HAP-1 (cell line): ENCODE data around the gene FBXO33.
"Not testable (repeated sequence)": the region's sequence is repeated elsewhere in the genome, so short reads cannot be mapped to it uniquely, and the experiment has no call there.

Experiments
- DNase-seq, 2 experiments: peaks; one replicate each; pipeline ENCODE4 v3.0.0-alpha.2; 2016 to 2020; ENCODE audit warnings: low spot score in 2 of 2
- H3K27me3 ChIP-seq: fragments of 250-450 bp; sonication (Bioruptor Pico); 2 replicates; pipeline ENCODE4 v1.5.1; 2020; ENCODE audit warnings: low read depth, mild to moderate bottlenecking, moderate library complexity
- H3K36me3 ChIP-seq: fragments of 250-450 bp; sonication (Bioruptor Pico); replicated peaks from 2 replicates; pipeline ENCODE4 v1.5.1; 2020; ENCODE audit warnings: mild to moderate bottlenecking
- H3K4me1 ChIP-seq: fragments of 250-450 bp; sonication (Bioruptor Pico); 2 replicates; pipeline ENCODE4 v1.5.1; 2020; ENCODE audit warnings: mild to moderate bottlenecking
- H3K4me3 ChIP-seq: fragments of 250-450 bp; sonication (Bioruptor Pico); 2 replicates; pipeline ENCODE4 v1.5.1; 2020; ENCODE audit warnings: mild to moderate bottlenecking, moderate library complexity
- H3K9me3 ChIP-seq: fragments of 250-450 bp; sonication (Bioruptor Pico); 2 replicates; pipeline ENCODE4 v1.5.1; 2020; ENCODE audit warnings: mild to moderate bottlenecking, moderate library complexity
- in situ Hi-C: fragments of 300-500 bp; cut with MboI; formaldehyde crosslinking; loops from 3 replicates; pipeline ENCODE4 v1.14.3; 2020; ENCODE audit warnings: low sequenced_read_pairs, inconsistent platforms, mixed read lengths

The FBXO33 gene

DNA sequence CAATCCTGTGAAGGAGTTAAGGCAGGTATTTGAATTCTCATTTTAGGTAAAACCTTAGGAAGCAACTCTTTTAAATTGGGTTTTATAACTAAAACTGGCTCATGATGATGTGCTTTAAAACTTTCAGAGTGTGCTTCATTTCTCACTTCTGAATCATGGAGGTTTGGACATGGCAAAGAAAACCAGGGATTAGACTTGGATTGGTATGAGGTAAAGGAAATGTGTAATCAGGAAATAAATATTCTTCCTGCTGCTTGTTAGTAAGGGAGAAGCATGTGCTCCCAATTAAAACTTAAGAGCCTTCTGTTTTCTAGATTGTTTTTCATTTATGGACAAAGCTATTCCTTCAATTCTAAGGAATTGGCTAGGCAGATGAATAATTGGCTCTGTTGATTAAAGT, 57.4 kb downstream of the FBXO33 start:
- Histone ChIP-seq H3K27me3 (no peaks in the 10 kb centered on the region), H3K36me3 (no peaks in the 10 kb centered on the region), H3K9me3 (no peaks in the 10 kb centered on the region), H3K4me1 (peaks cover 7% of the 10 kb centered on the region), H3K4me3 (no peak overlapping the region)
- no peak for DNase-seq
- in situ Hi-C loops, result loop anchor here (10.0 kb wide), 1 partner anchor 270 kb away; the partner anchor contains the start of gene SEC23A

DNA sequence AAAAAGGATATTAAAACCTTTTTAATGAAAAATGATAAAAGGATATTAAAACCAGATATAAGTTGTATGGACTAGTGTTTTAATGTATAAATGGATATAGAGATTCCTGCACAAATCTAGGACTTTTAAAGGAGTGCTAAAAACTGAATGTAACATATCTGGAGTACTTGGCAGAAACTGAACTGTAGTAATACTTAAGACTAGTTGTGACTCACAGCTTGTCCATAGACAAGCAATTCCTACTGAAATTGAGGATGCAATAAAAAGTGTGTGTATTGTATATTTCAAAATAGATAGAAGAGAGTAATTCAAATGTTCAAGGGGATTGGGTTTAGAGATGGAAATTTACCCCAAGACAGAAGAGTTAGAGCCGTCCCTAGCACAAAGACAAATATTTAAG, 59.6 kb downstream of the FBXO33 start:
- H3K4me1 ChIP-seq, result peaks cover 23% of the 10 kb centered on the region
- no peaks in the 10 kb centered on the region for H3K9me3 ChIP-seq
- H3K27me3 ChIP-seq, result no peaks in the 10 kb centered on the region
- H3K4me3 ChIP-seq, result no peak overlapping the region
- in situ Hi-C loops, result loop anchor here (10.0 kb wide), 1 partner anchor 268 kb away; the partner anchor contains the start of gene SEC23A
- H3K36me3 ChIP-seq, result no peaks in the 10 kb centered on the region
- no peak for DNase-seq

DNA sequence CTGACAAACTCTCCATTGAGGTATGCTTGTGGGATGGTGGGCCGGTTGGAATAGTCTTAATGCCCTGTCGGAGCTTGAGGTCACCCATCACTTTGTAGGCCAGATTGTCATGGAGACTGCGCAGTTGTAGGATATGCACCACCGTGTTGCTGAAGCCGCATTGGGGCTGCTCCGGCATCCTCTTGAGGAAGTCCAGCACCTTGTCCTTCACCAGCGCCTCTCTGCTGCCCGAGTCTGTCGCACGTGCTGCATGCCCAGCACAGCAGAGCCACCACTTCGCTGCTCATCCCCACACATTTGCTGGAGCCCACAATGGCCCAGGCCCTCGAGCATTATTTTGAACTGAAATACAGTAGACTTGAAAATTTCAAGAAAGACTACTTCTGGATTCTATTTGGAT, 61.8 kb downstream of the FBXO33 start:
- Histone ChIP-seq H3K4me3 (no peak overlapping the region), H3K4me1 (peaks cover 20% of the 10 kb centered on the region), H3K27me3 (no peaks in the 10 kb centered on the region), H3K36me3 (no peaks in the 10 kb centered on the region), H3K9me3 (no peaks in the 10 kb centered on the region)
- in situ Hi-C loops, result loop anchor here (10.0 kb wide), 1 partner anchor 266 kb away; the partner anchor contains the start of gene SEC23A
- DNase-seq, result no peak

DNA sequence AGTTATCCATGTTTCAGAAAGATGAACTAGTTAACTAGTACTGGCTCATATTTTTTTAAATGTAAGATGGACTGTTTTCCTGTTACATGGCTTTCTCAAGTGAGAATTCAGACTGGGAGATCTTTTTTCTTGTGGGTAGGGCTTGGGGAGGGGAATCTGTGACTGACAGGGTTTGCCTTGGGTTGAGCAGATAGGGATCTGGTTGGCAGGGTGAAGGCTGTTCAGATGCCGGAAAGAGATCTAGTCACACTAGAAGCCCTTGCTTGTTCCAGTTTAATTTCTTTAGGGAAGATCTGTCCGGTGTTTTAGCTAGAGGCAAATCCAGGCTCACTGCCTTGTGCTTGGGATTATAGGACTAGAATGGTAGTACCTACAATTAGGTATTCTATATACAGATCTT, 63.2 kb downstream of the FBXO33 start:
- Histone ChIP-seq H3K36me3 (no peaks in the 10 kb centered on the region), H3K4me3 (no peak overlapping the region), H3K9me3 (no peaks in the 10 kb centered on the region), H3K27me3 (no peaks in the 10 kb centered on the region), H3K4me1 (peaks cover 20% of the 10 kb centered on the region)
- no peak for DNase-seq
- in situ Hi-C loops, result no loop called here

DNA sequence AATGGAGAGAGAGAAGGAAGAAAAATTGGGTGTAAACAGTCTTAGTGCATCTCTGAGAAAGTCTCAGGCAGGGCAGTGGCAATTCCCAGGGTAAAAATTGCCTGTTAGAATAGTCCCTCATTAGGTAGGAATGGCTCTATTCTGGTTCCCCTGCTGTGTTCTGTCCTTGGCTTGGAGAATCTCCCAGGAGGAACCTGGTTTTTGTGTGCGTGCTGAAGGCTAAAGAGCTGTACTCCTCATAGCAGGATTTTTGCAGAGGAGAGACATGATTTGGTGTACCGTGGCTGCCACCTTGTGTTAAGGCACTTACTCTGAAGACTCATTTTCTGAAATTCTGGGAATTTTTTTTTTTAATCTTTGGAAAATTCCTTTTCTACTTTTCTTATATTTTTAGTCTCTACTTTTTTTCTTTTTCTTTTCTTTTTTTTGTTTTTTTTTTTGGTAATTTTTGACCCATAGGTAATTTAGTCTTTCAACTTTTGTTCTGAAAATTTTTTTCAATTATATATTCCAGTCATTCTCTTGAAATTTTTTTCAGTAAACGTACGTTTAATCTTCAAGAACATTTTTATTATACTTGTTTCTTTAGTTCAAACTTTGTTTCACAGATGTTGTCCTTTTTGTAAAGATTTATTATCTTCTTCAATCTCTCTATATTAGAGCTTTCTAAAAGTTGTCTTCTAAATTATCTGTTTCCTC, 63.8 kb downstream of the FBXO33 start:
- Histone ChIP-seq H3K27me3 (no peaks in the 10 kb centered on the region), H3K4me3 (no peak overlapping the region), H3K36me3 (no peaks in the 10 kb centered on the region), H3K9me3 (no peaks in the 10 kb centered on the region), H3K4me1 (peaks cover 20% of the 10 kb centered on the region)
- in situ Hi-C loops, result no loop called here
- peak; percentile 78 to 83 for DNase-seq

DNA sequence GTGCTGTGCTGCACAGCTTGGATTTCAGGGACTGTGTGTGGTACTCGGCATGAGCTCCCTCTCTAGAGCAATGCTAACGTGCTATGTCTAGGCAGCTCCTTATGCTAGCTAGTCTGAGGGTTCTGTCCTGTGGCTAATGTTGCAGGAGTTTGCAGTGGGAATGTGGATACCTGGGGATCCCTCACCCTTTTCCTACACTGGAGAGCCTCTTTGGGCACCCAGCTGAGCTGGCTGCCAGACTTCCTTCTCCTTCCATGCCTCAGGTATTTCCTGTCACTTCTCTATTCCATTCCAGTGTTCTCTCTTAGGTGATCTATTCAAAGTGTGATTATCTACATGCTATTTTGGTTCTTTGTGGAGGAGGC, 64.9 kb downstream of the FBXO33 start:
- no peak for DNase-seq
- no peaks in the 10 kb centered on the region for H3K27me3 ChIP-seq
- no peak overlapping the region for H3K4me3 ChIP-seq
- H3K9me3 ChIP-seq, result no peaks in the 10 kb centered on the region
- no peaks in the 10 kb centered on the region for H3K36me3 ChIP-seq
- H3K4me1 ChIP-seq, result peaks cover 20% of the 10 kb centered on the region
- in situ Hi-C loops, result no loop called here

DNA sequence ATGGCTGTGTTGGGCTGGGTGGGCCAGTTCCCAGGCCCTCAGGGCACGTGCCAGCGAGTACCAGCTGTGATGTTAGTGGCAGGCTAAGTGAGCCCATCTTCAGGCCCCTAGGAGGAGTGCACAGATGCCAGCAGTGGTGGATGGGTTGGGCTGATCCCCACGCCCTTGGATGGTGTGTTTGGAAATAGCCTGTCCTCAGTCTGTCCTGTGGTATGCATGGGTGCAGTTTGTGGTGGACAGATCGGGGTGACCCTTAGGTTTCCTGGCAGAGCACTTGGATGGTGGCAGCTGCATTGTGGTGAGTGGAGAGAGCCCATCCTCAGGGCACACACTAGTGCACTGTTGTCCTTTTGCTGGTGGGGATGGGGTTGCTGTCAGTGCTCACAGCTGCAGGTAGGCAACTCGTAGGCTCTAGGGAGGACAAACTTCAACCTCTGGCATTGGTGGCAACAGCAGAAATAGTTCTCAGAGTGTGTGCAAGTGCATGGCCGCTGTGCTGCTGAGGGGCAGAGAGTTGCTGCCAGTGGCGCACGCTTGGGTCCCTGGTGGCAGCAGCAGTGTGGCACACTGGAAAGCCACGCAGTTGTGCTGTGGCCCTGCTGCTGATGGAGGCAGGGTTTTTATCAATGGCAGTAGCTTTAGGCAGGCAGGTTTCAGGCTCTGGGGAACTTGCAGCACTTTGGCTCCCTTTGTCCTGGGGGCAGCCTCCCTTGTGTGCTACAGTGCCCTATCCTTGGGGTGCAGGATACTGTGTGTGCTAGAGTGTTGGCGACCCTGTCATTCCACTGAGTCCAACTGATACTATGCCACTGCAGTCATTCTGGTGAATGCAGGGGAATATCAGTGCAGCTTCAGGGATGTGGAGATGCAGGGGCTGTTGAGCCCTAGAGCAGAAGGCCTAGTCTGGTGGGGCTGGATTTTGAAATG, 65.5 kb downstream of the FBXO33 start:
- H3K4me1 ChIP-seq, result peaks cover 20% of the 10 kb centered on the region
- H3K4me3 ChIP-seq, result no peak overlapping the region
- no peaks in the 10 kb centered on the region for H3K27me3 ChIP-seq
- in situ Hi-C loops, result no loop called here
- no peaks in the 10 kb centered on the region for H3K36me3 ChIP-seq
- no peaks in the 10 kb centered on the region for H3K9me3 ChIP-seq
- DNase-seq, result no peak

DNA sequence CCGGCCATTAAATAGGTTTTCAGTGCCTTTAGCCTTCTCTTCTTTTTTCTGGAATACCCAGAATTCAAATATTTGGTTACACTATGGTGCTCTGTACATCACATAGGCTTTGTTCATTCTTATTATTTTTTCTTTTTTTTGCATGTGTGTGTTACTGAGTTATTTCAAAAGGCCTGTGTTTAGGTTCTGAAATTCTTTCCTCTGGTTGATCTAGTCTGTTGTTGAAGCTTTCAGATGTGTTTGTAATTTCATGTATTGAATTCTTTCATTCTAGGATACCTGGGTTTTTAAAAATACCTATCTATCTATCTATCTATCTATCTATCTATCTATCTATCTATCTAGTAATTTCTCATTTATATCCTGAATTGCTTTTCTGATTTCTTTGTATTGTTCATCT, 66.9 kb downstream of the FBXO33 start:
- H3K27me3 ChIP-seq, result no peaks in the 10 kb centered on the region

DNA sequence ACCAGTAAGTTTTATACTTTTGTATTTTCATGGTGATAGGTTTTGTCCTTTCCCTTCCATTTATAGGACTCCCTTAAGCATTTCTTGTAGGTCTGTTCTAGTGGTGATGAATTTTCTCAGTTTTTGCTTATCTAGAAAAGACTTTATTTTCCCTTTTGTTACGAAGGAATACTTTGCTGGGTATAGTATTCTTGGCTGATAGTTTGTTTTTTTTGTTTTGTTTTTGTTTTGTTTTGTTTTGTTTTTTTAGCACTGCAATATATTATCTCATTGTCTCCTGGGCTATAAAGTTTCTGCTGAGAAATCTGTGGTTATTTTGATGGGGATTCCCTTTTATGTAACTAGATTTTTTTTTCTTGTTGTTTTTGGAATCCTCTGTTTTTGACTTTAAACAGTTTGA, 67.7 kb downstream of the FBXO33 start:
- no peak for DNase-seq
- no peak overlapping the region for H3K4me3 ChIP-seq
- H3K4me1 ChIP-seq, result peaks cover 21% of the 10 kb centered on the region
- in situ Hi-C loops, result no loop called here
- H3K27me3 ChIP-seq, result no peaks in the 10 kb centered on the region
- no peaks in the 10 kb centered on the region for H3K9me3 ChIP-seq
- H3K36me3 ChIP-seq, result no peaks in the 10 kb centered on the region

More for the DNA sequence above, 66.9 kb downstream of the FBXO33 start:
- Histone ChIP-seq H3K4me1 (peaks cover 20% of the 10 kb centered on the region), H3K4me3 (no peak overlapping the region), H3K36me3 (no peaks in the 10 kb centered on the region), H3K9me3 (no peaks in the 10 kb centered on the region)
- in situ Hi-C loops, result no loop called here
- DNase-seq, result no peak

DNA sequence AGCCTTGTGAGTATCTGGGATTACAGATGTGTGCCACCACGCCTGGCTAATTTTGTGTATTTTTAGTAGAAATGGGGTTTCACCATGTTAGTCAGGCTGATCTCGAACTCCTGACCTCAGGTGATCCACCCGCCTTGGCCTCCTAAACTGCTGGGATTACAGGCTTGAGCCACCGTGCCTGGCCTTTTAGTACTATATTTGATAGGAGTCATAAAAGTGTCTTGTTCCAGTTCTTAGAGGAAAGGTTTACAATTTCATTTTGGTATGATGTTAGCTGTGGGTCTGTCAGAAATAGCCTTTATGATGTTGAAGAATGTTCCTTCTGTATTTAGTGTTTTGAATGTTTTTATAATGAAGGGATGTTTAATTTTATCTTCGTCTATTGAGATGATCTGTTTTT, 70.7 kb downstream of the FBXO33 start:
- H3K9me3 ChIP-seq, in situ Hi-C loops, DNase-seq, H3K36me3 ChIP-seq, H3K27me3 ChIP-seq, H3K4me3 ChIP-seq, H3K4me1 ChIP-seq: not testable (repeated sequence)

DNA sequence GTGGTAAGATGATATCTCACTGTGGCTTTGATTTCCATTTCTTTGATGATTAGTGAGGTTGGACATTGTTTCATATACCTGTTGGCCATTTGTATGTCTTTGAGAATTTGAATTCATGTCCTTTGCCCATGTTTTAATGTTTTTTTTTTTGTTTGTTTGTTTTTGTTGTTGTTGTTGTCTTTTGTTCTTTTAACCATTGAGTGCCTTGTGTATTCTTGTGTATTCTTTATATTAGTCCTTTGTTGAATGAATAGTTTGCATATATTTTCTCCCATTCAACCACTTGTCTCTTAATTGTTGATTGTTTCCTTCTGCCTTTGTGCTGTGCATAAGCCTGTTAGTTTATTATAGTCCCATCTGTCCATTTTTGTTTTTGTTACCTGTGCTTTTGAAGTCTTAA, 71.9 kb downstream of the FBXO33 start:
- no peak for DNase-seq
- H3K27me3 ChIP-seq, result no peaks in the 10 kb centered on the region
- peaks cover 7% of the 10 kb centered on the region for H3K4me1 ChIP-seq
- in situ Hi-C loops, result no loop called here
- no peaks in the 10 kb centered on the region for H3K36me3 ChIP-seq
- H3K4me3 ChIP-seq, result no peak overlapping the region
- H3K9me3 ChIP-seq, result no peaks in the 10 kb centered on the region

DNA sequence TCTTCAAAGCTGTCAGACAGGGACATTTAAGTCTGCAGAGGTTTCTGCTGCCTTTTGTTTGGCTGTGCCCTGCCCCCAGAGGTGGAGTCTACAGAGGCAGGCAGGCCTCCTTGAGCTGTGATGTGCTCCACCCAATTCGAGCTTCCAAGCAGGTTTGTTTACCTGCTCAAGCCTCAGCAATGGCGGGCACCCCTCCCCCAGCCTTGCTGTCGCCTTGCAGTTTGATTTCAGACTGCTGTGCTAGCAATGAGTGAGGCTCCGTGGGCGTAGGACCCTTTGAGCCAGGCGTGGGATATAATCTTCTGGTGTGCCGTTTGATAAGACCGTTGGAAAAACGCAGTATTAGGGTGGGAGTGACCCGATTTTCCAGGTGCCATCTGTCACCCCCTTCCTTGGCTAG, 73.2 kb downstream of the FBXO33 start:
- H3K9me3 ChIP-seq, H3K4me1 ChIP-seq, DNase-seq, H3K27me3 ChIP-seq, in situ Hi-C loops, H3K4me3 ChIP-seq, H3K36me3 ChIP-seq: not testable (repeated sequence)

DNA sequence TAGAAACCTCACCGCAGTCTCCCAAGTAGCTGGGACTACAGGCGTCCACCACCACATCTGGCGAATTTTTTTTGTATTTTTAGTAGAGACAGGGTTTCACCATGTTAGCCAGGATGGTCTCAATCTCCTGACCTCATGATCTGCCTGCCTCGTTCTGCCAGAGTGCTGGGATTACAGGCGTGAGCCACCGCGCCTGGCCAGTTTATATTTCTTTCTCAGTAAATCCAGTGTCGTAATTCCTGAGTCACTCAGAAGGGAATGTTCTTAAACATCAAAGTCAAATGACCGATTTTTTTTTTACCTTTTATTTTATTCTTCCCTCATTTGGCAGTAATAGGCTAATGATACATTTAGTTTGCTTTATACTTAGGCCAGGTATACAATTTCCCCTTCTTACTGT, 80.5 kb downstream of the FBXO33 start:
- DNase-seq, result no peak
- H3K36me3 ChIP-seq, result no peaks in the 10 kb centered on the region; the same call in 1 of the 2 replicates
- in situ Hi-C loops, result no loop called here

DNA sequence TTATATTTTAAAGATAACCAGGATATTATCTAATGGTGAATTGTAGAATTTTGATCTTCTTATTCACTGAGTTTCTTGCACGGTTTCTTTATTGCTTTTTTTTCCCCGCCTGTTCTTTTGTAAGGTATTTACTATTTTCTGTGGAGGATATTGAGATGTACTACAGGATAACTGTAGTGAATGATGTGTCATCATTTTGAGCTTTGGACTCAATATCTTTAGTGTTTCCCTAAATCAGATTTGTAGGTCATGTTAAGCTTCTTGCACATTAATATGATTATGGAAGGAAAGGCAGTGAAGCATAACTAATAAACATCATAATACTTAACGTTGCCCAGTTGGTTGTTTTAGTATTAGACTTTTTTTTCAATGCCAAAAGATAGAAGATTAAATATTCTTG, 81.4 kb downstream of the FBXO33 start:
- no peak for DNase-seq
- in situ Hi-C loops, result no loop called here
- Histone ChIP-seq H3K4me1 (no peaks in the 10 kb centered on the region), H3K27me3 (no peaks in the 10 kb centered on the region), H3K9me3 (no peaks in the 10 kb centered on the region), H3K36me3 (peaks cover 4% of the 10 kb centered on the region), H3K4me3 (no peak overlapping the region)

More for the DNA sequence above, 80.5 kb downstream of the FBXO33 start:
- no peaks in the 10 kb centered on the region for H3K27me3 ChIP-seq
- H3K9me3 ChIP-seq, result no peaks in the 10 kb centered on the region
- no peak overlapping the region for H3K4me3 ChIP-seq
- no peaks in the 10 kb centered on the region for H3K4me1 ChIP-seq
